HEK293T (cell line): ENCODE measurements around the gene CYP46A1.

Source experiments
- BHLHE40 ChIP-seq: fragments of 450-650 bp; IDR thresholded peaks from 2 replicates; pipeline ENCODE4 v1.6.1; 2016; ENCODE audit warnings: mild to moderate bottlenecking, moderate library complexity, borderline replicate concordance
- FOXK2 ChIP-seq: fragments of 450-650 bp; IDR thresholded peaks from 2 replicates; pipeline ENCODE4 v1.6.1; 2016; ENCODE audit warnings: mild to moderate bottlenecking
- FOXM1 ChIP-seq: fragments of 450-650 bp; IDR thresholded peaks from 2 replicates; pipeline ENCODE4 v1.6.1; 2017; ENCODE audit warnings: mild to moderate bottlenecking, borderline replicate concordance
- LEF1 ChIP-seq: fragments of 450-650 bp; IDR thresholded peaks from 2 replicates; pipeline ENCODE4 v1.6.1; 2017; ENCODE audit warnings: mild to moderate bottlenecking, borderline replicate concordance
- SP1 ChIP-seq: fragments of 450-650 bp; IDR thresholded peaks from 2 replicates; pipeline ENCODE4 v1.6.1; 2017

DNA sequence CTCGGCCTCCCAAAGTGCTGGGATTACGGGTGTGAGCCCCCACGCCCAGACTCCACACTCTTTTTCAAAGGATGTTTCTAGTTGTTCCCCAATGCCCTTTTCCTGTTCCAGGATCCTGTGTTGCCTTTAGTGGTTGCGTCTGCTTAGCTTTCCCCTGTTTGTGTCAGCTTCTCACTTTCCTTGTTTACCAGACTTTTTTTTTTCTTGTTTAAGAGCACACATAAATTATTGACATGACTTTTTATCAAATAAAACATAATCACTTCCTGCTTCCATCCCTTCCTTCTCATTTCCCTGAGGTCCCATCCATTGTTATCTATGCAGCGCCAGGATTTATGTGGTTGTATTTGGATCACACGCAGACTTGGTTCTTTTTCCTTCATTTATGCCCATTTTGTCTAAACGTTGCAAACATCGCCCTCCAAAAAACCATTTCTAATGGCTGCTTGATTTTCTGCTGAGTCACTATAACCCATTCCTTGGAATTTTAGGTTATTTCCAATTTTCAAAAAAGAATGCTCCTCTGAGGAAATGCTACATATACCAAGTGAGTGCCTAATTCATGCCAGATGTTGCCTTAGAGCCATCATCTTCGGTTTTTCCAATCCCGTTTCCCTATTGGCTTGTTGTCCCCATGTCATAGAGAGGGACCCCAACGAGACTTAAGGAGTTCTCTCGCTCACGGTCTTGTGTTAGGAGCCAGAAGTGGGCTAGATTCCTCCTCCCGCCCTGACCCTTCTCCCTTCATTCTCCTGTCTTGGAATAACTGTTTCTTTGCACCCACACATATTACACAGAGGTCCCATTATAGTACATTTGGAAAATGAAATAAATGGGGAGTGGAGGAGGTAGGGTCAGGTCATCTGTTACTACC, 13.5 kb upstream of the CYP46A1 start:
- TF ChIP-seq SP1, result no peak
- no peak for TF ChIP-seq FOXM1
- no peak for TF ChIP-seq LEF1
- TF ChIP-seq FOXK2, result no peak
- no peak for TF ChIP-seq BHLHE40
